RWPE2 (cell line): ENCODE results near the gene NTHL1.

Source experiments
- ATAC-seq: fragments of 200-7000 bp; cut with Tn5 transposase; 3 replicates; pipeline ENCODE4 v1.9.1; 2021; ENCODE audit warnings: low read depth
- DNase-seq: peaks from one replicate; pipeline ENCODE4 v3.0.0-alpha.2; 2020; ENCODE audit warnings: low spot score
- H3K27ac ChIP-seq: fragments of 450-650 bp; 2 replicates; pipeline ENCODE4 v1.5.1; 2017; ENCODE audit warnings: mild to moderate bottlenecking; ENCODE audit not compliant: poor library complexity, severe bottlenecking
- H3K27me3 ChIP-seq: fragments of 250-450 bp; sonication (Bioruptor Pico); 2 replicates; pipeline ENCODE4 v1.5.1; 2021; ENCODE audit warnings: mild to moderate bottlenecking, moderate library complexity; ENCODE audit not compliant: insufficient read depth, poor library complexity, severe bottlenecking
- H3K36me3 ChIP-seq: fragments of 250-450 bp; sonication (Bioruptor Pico); 2 replicates; pipeline ENCODE4 v1.5.1; 2020; ENCODE audit warnings: low read depth, mild to moderate bottlenecking, moderate library complexity
- H3K4me1 ChIP-seq: fragments of 250-450 bp; sonication (Bioruptor Pico); 2 replicates; pipeline ENCODE4 v1.5.1; 2021; ENCODE audit warnings: mild to moderate bottlenecking, moderate library complexity; ENCODE audit not compliant: insufficient read depth, poor library complexity, severe bottlenecking
- H3K4me3 ChIP-seq: fragments of 250-450 bp; sonication (Bioruptor Pico); 2 replicates; pipeline ENCODE4 v1.5.1; 2021; ENCODE audit warnings: mild to moderate bottlenecking, moderate library complexity; ENCODE audit not compliant: severe bottlenecking
- H3K9me3 ChIP-seq: fragments of 250-450 bp; sonication (Bioruptor Pico); 2 replicates; pipeline ENCODE4 v1.5.1; 2021; ENCODE audit warnings: mild to moderate bottlenecking, moderate library complexity; ENCODE audit not compliant: severe bottlenecking
- TF ChIP-seq, protein P1 (sequence below): fragments of 450-650 bp; IDR thresholded peaks from one replicate; pipeline ENCODE4 v1.5.1; 2017; ENCODE audit warnings: mild to moderate bottlenecking, moderate library complexity; ENCODE audit not compliant: poor library complexity, severe bottlenecking

NTHL1 gene

DNA sequence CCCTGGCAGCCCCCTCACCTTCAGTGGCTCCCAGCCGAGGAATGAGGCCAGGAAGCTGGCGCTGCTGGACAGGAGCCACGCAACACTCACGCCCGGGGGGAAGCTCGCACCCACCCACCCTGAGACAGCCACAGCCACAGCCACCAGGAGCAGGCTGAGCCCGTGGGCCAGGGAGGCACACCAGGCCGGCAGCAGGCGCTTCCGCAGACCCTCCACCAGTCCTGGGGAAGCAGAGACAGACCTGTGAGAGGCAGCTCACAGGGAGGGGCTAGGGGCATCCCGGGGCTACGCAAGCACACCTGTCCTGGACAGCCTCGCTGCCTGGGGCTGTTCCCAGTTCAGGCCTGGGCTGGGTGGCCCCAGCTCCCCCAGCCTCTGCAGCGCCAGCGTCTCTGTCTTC lies 46.2 kb upstream of the NTHL1 start:
- Histone ChIP-seq H3K27ac (no peak overlapping the region), H3K4me3 (no peak overlapping the region), H3K9me3 (no peaks in the 10 kb centered on the region), H3K4me1 (no peaks in the 10 kb centered on the region), H3K27me3 (no peaks in the 10 kb centered on the region), H3K36me3 (peaks cover 82% of the 10 kb centered on the region)
- TF ChIP-seq, protein P1, sequence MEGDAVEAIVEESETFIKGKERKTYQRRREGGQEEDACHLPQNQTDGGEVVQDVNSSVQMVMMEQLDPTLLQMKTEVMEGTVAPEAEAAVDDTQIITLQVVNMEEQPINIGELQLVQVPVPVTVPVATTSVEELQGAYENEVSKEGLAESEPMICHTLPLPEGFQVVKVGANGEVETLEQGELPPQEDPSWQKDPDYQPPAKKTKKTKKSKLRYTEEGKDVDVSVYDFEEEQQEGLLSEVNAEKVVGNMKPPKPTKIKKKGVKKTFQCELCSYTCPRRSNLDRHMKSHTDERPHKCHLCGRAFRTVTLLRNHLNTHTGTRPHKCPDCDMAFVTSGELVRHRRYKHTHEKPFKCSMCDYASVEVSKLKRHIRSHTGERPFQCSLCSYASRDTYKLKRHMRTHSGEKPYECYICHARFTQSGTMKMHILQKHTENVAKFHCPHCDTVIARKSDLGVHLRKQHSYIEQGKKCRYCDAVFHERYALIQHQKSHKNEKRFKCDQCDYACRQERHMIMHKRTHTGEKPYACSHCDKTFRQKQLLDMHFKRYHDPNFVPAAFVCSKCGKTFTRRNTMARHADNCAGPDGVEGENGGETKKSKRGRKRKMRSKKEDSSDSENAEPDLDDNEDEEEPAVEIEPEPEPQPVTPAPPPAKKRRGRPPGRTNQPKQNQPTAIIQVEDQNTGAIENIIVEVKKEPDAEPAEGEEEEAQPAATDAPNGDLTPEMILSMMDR = no peak
- no peak for DNase-seq
- ATAC-seq = no peak

DNA sequence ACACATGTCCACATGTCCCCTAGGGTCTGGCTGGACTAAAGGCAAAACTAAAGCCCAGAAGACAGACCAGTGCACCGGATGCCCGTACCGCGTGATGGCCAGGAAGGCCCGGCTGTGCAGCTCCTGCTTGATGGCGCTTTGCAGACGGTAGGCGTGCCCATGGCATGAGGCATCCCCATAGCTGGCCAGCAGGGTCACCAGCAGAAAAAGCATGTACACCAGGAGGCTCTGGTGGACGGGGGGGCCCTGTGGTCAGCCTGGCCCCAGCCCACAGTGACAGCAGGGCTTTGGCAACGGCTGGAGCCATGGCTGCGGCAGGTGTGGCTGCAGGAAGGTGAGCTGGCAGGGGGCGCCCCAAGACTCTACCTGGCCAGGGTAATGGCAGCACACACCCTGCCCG lies 45.2 kb upstream of the NTHL1 start:
- TF ChIP-seq, protein P1 = no peak
- ATAC-seq (no peak), DNase-seq (no peak)
- no peak overlapping the region for H3K4me3 ChIP-seq
- H3K36me3 ChIP-seq = peaks cover 89% of the 10 kb centered on the region
- no peaks in the 10 kb centered on the region for H3K4me1 ChIP-seq
- H3K9me3 ChIP-seq = no peaks in the 10 kb centered on the region
- no peaks in the 10 kb centered on the region for H3K27me3 ChIP-seq
- no peak overlapping the region for H3K27ac ChIP-seq

DNA sequence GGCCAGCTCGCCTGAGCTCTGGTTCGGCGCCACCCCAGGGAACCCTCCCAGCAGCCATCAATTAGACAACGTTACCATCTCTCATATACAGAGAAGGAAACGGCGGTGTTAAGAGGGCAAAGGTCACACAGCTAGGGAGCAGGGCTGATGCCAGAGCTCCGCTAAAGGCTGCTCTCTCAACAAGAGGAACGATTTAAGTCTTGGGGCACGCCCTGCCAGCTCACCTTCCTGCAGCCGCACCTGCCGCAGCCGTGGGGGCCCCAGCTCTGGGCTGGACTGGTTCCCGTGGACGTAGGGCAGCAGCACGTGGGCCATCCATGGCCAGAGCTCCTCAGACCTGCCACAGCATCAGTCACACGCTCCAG lies 44.6 kb upstream of the NTHL1 start:
- H3K27ac ChIP-seq = no peak overlapping the region
- peaks cover 86% of the 10 kb centered on the region for H3K36me3 ChIP-seq
- H3K4me1 ChIP-seq = no peaks in the 10 kb centered on the region
- ATAC-seq = no peak
- H3K27me3 ChIP-seq = no peaks in the 10 kb centered on the region
- TF ChIP-seq, protein P1 = no peak
- no peak for DNase-seq
- H3K4me3 ChIP-seq = no peak overlapping the region
- H3K9me3 ChIP-seq = no peaks in the 10 kb centered on the region

DNA sequence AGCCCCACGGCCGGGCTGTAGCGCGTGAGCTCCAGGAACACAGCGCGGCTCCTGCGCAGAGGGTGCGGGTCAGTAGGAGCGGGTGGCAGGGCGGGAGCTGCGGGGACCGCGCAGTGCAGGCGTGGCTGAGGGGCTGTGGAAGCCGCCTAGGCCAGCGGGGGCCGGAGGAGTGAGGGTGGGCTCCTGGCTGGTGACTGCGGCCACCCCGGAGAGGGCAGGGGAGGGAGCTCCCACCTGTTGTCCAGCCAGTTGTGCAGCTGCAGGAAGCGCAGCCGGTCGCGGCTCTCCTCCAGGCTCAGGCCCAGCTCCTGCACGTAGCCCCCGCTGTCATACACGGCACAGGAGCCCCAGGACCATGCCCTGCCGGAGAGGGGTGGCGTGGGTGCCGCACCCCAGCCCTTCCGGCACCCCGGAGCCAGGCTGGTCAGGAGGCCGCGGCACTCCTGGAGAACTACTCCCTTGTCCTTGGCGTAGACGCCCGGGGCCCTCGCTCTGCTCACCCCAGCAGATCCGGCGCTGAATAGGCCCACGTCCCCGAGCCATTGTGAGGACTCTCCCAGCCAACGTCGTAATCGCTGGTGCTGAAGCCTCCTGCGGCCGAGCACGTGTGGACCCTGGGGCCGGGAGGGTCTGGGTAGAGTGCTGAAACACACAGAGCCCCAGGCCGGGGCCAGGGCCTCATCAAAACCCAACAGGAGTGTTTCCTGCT lies 44.1 kb upstream of the NTHL1 start:
- ATAC-seq = no peak
- Histone ChIP-seq H3K4me1 (no peaks in the 10 kb centered on the region), H3K27ac (no peak overlapping the region), H3K9me3 (no peaks in the 10 kb centered on the region), H3K27me3 (no peaks in the 10 kb centered on the region), H3K36me3 (peaks cover 86% of the 10 kb centered on the region), H3K4me3 (no peak overlapping the region)
- DNase-seq = no peak
- TF ChIP-seq, protein P1 = no peak

DNA sequence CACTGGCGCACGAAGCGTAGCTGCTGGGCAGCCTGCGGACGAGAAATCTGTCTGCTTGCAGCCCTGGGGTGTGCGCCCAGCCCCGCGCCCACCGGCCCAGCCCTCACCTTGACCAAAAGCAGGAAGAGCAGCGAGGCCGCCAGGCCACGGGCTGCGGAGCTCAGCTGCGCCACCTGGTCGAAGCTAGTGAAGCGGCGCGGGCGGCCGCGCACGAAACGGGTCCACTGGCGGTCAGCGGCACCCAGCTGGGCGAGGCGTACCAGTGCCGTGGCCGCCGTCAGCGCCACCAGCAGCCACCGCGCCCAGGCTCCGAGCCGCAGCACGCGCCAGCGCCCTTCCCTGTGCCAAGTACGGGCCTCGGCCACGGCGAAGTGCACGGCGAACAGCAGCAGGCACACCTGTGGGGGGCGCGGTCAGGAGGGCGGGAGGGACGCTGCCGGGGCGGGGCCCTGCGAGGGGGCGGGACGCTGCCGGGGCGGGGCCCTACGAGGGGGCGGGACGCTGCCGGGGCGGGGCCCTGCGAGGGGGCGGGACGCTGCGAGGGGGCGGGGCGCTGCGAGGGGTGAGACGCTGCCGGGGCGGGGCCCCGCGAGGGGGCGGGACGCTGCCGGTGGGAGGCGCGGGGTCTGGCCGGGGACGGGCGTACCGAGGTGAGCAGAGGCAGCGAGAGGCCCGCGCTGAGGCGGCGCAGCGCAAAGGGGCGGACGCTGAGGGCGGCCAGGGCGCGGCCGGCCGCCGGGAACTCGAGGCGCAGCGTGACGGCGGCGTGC lies 43.3 kb upstream of the NTHL1 start:
- Histone ChIP-seq H3K9me3 (no peaks in the 10 kb centered on the region), H3K27me3 (no peaks in the 10 kb centered on the region), H3K4me1 (no peaks in the 10 kb centered on the region), H3K36me3 (peaks cover 84% of the 10 kb centered on the region), H3K4me3 (no peak overlapping the region), H3K27ac (no peak overlapping the region)
- peak; percentile 7; the same call in 1 of the 3 replicates for ATAC-seq
- TF ChIP-seq, protein P1 = no peak
- no peak for DNase-seq
